Neuron (in vitro differentiated cells): ENCODE results near the gene ARHGEF39.
A peak's percentile ranks its signal among the peaks of the same experiment; 100 is the strongest.

Source experiments
- H2AFZ ChIP-seq: one replicate; pipeline ENCODE4 v1.6.1; 2013; ENCODE audit warnings: low read depth, mild to moderate bottlenecking, inconsistent platforms, low read length, moderate library complexity
- H3K27me3 ChIP-seq: one replicate; pipeline ENCODE4 v1.6.1; 2013; ENCODE audit warnings: low read length; ENCODE audit not compliant: insufficient read depth
- H3K36me3 ChIP-seq: one replicate; pipeline ENCODE4 v1.6.1; 2013; ENCODE audit warnings: low read length; ENCODE audit not compliant: insufficient read depth
- H3K4me1 ChIP-seq: one replicate; pipeline ENCODE4 v1.6.1; 2013; ENCODE audit warnings: low read length; ENCODE audit not compliant: insufficient read depth
- H3K4me3 ChIP-seq: 2 replicates; pipeline ENCODE4 v1.5.1; 2013; ENCODE audit warnings: mild to moderate bottlenecking, low read length, moderate library complexity
- H3K9me3 ChIP-seq: one replicate; pipeline ENCODE4 v1.6.1; 2013; ENCODE audit warnings: low read length

ARHGEF39 gene

DNA sequence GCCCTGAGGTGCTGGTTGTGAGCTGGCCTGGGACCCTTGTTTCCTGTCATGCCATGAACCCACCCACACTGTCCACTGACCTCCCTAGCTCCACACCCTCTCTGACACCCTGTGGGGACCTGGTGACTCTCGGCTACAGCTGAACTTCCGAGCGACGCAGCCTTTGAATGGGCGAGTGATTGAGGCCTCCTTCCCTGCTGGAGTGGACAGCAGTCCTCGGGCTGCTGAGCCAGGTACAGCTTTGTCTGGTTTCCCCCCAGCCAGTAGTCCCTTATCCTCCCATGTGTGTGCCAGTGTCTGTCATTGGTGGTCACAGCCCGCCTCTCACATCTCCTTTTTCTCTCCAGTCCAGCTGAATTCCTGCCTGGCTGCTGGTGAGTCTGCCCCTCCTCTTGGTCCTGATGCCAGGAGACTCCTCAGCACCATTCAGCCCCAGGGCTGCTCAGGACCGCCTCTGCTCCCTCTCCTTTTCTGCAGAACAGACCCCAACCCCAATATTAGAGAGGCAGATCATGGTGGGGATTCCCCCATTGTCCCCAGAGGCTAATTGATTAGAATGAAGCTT lies 14.9 kb upstream of the ARHGEF39 start:
- H2AFZ ChIP-seq = no peak overlapping the region
- H3K4me3 ChIP-seq = no peak overlapping the region
- no peaks in the 10 kb centered on the region for H3K36me3 ChIP-seq
- peaks cover 4% of the 10 kb centered on the region for H3K27me3 ChIP-seq
- no peaks in the 10 kb centered on the region for H3K4me1 ChIP-seq
- no peaks in the 10 kb centered on the region for H3K9me3 ChIP-seq

DNA sequence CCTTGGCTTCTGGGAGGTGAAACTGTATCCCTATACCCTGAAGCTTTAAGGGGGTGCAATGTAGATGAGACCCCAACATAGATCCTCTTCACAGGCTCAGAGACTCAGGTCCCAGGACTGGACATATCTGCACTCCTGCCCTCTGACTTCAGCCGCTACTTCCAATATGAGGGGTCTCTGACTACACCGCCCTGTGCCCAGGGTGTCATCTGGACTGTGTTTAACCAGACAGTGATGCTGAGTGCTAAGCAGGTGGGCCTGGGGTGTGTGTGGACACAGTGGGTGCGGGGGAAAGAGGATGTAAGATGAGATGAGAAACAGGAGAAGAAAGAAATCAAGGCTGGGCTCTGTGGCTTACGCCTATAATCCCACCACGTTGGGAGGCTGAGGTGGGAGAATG lies 14.1 kb upstream of the ARHGEF39 start:
- Histone ChIP-seq H3K4me1 (no peaks in the 10 kb centered on the region), H3K27me3 (peaks cover 9% of the 10 kb centered on the region), H3K9me3 (no peaks in the 10 kb centered on the region), H3K36me3 (no peaks in the 10 kb centered on the region), H3K4me3 (no peak overlapping the region), H2AFZ (no peak overlapping the region)

- no peaks in the 10 kb centered on the region for H3K36me3 ChIP-seq
- H3K9me3 ChIP-seq = no peaks in the 10 kb centered on the region
- H2AFZ ChIP-seq = no peak overlapping the region
- no peaks in the 10 kb centered on the region for H3K4me1 ChIP-seq
- H3K27me3 ChIP-seq = peaks cover 13% of the 10 kb centered on the region
- H3K4me3 ChIP-seq = no peak overlapping the region
These were observed 10.9 kb upstream of the ARHGEF39 start for GRCh38 chr9:35675732-35676392.

GRCh38 chr9:35675204-35675603 lies 10.2 kb upstream of the ARHGEF39 start:
- no peak overlapping the region for H3K4me3 ChIP-seq

GRCh38 chr9:35674025-35674361 lies 9.0 kb upstream of the ARHGEF39 start:
- Histone ChIP-seq H3K36me3 (no peaks in the 10 kb centered on the region), H3K9me3 (no peaks in the 10 kb centered on the region), H2AFZ (no peak overlapping the region), H3K27me3 (peaks cover 13% of the 10 kb centered on the region), H3K4me1 (no peaks in the 10 kb centered on the region), H3K4me3 (no peak overlapping the region)

More at GRCh38 chr9:35675204-35675603, 10.2 kb upstream of the ARHGEF39 start:
- Histone ChIP-seq H3K27me3 (peaks cover 13% of the 10 kb centered on the region), H3K4me1 (no peaks in the 10 kb centered on the region), H2AFZ (no peak overlapping the region), H3K36me3 (no peaks in the 10 kb centered on the region), H3K9me3 (no peaks in the 10 kb centered on the region)

DNA sequence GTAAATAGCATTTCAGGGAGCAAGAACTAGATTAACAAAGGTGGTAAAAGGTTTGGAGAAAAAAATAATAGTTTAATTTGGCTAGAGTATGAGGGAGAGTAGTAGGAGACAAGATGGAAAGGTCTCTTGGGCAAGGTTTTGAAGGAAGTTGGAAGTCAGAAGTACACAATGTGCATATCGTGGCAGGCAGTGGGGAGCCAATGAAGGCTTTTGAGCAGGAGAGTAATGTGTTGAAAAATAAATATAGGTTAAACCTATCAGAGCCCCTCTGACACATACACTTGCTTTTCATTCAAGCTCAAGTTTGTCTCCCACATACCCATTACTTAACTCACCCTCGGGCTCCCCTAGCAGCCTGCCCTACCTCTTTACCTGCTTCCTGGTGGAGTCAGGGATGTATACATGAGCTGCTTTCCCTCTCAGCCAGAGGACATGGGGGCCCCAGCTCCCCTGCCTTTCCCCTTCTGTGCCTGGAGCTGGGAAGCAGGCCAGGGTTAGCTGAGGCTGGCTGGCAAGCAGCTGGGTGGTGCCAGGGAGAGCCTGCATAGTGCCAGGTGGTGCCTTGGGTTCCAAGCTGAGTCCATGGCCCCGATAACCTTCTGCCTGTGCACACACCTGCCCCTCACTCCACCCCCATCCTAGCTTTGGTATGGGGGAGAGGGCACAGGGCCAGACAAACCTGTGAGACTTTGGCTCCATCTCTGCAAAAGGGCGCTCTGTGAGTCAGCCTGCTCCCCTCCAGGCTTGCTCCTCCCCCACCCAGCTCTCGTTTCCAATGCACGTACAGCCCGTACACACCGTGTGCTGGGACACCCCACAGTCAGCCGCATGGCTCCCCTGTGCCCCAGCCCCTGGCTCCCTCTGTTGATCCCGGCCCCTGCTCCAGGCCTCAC lies 8.4 kb upstream of the ARHGEF39 start, which contains the start of gene CA9:
Gene CA9, plus strand, starts transcription at position 797 of the 893 bp plus-strand sequence. Its CDS starts 32 bp downstream, at position 829.
- H2AFZ ChIP-seq = no peak within 1 kb of the TSS
- H3K4me1 ChIP-seq = no peaks in the 10 kb centered on the region
- H3K27me3 ChIP-seq = peaks cover 13% of the 10 kb centered on the region
- H3K36me3 ChIP-seq = no peaks in the 10 kb centered on the region
- no peak within 1 kb of the TSS for H3K4me3 ChIP-seq
- no peaks in the 10 kb centered on the region for H3K9me3 ChIP-seq

- Histone ChIP-seq H3K27me3 (peaks cover 7% of the 10 kb centered on the region), H2AFZ (no peak overlapping the region), H3K36me3 (no peaks in the 10 kb centered on the region), H3K9me3 (no peaks in the 10 kb centered on the region), H3K4me1 (peaks cover 4% of the 10 kb centered on the region), H3K4me3 (no peak overlapping the region)
These were observed 4.5 kb upstream of the ARHGEF39 start for GRCh38 chr9:35669331-35670145.

DNA sequence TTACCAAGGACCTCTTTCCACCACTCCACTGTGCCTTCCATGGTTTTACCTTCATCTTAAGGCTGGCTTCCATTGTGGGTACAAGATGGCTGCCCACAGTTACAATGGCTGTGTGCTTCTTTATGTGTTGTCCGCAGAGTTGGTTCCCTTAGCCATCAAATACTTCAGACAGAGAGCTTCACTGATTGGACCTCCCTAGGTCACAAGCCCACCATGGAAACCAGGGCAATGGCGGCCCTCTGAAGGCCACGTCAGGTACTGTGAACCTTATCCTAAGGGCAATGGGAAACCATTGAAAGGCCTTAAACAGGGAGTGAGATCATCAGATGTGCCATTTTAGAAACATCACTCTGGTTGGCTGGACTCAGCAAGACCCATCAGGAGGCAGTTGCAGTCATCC lies 2.9 kb upstream of the ARHGEF39 start:
- H3K4me3 ChIP-seq = no peak overlapping the region
- H3K9me3 ChIP-seq = no peaks in the 10 kb centered on the region
- no peaks in the 10 kb centered on the region for H3K27me3 ChIP-seq
- H2AFZ ChIP-seq = no peak overlapping the region
- peaks cover 2% of the 10 kb centered on the region for H3K36me3 ChIP-seq
- peaks cover 13% of the 10 kb centered on the region for H3K4me1 ChIP-seq

- Histone ChIP-seq H3K36me3 (peaks cover 10% of the 10 kb centered on the region), H2AFZ (no peak overlapping the region), H3K9me3 (no peaks in the 10 kb centered on the region), H3K4me3 (no peak overlapping the region), H3K4me1 (peaks cover 13% of the 10 kb centered on the region), H3K27me3 (no peaks in the 10 kb centered on the region)
These were observed 1.6 kb upstream of the ARHGEF39 start for GRCh38 chr9:35666549-35666948.

GRCh38 chr9:35666045-35666444 lies 1.1 kb upstream of the ARHGEF39 start:
- H2AFZ ChIP-seq = no peak overlapping the region
- H3K36me3 ChIP-seq = peaks cover 15% of the 10 kb centered on the region
- no peak overlapping the region for H3K4me3 ChIP-seq
- H3K27me3 ChIP-seq = no peaks in the 10 kb centered on the region
- no peaks in the 10 kb centered on the region for H3K9me3 ChIP-seq
- peaks cover 13% of the 10 kb centered on the region for H3K4me1 ChIP-seq

- Histone ChIP-seq H3K4me1 (peaks cover 13% of the 10 kb centered on the region), H3K27me3 (no peaks in the 10 kb centered on the region), H3K4me3 (peak overlapping the region; percentile 61), H2AFZ (peak overlapping the region; percentile 41), H3K36me3 (peaks cover 21% of the 10 kb centered on the region), H3K9me3 (no peaks in the 10 kb centered on the region)
These were observed 450 bp upstream of the ARHGEF39 start for GRCh38 chr9:35665471-35665818.

DNA sequence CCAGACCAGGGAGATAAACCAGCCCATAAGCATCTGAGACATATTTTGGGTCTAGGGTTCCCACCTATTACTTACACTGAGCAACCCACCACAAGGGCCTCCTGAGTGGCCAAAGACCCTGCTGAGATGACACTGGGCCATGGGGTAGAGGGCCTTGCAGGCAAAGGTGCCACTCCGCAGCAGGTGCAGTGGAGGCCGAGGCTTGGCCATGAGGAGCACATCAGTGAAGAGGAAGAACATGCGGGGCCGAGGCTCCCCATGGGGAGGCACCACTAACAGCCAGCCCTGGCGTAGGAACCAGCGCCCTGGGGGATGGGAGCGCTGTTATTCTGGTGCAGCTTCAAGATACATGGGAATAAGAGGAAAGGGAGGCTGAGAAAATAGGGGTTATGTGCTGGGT lies 2.6 kb downstream of the ARHGEF39 start:
- H3K27me3 ChIP-seq = no peaks in the 10 kb centered on the region
- no peak overlapping the region for H3K4me3 ChIP-seq
- H3K36me3 ChIP-seq = peaks cover 26% of the 10 kb centered on the region
- no peak overlapping the region for H2AFZ ChIP-seq
- no peaks in the 10 kb centered on the region for H3K9me3 ChIP-seq
- peaks cover 22% of the 10 kb centered on the region for H3K4me1 ChIP-seq
